Right cardiac atrium (tissue), 5 donors: ENCODE data around the gene ATXN2. TPM values are rescaled to one million over a fixed set of nuclear protein-coding genes. Genes with fewer than 3 reads are reported as not detected.

Experiments
- ATAC-seq, 2 donors: fragments of 200-7000 bp; cut with Tn5 transposase; one replicate each; pipeline versions ENCODE4 v1.8.0 to v1.9.1; 2020; ENCODE audit warnings: moderate library complexity in 2 of 2, mild to moderate bottlenecking in 1 of 2
- DNase-seq, 3 donors: peaks; one replicate each; pipeline ENCODE4 v3.0.0-alpha.2; 2020
- H3K27ac ChIP-seq: one replicate; pipeline ENCODE4 v1.5.1; 2013; ENCODE audit warnings: mild to moderate bottlenecking, low read length, control low read depth, moderate library complexity
- H3K27me3 ChIP-seq: one replicate; pipeline ENCODE4 v1.6.1; 2013; ENCODE audit not compliant: control insufficient read depth, insufficient read depth
- H3K4me1 ChIP-seq: one replicate; pipeline ENCODE4 v1.6.1; 2013; ENCODE audit warnings: low read length; ENCODE audit not compliant: control insufficient read depth, insufficient read depth
- H3K4me3 ChIP-seq: one replicate; pipeline ENCODE4 v1.5.1; 2013; ENCODE audit warnings: low read length, control low read depth
- H3K9me3 ChIP-seq: one replicate; pipeline ENCODE4 v1.6.1; 2013; ENCODE audit warnings: low read length; ENCODE audit not compliant: control insufficient read depth
- WGBS: extraction: QIAGEN DNeasy Blood & Tissue Kit; methylation state at CpG from one replicate; pipeline ENCODE4 v1.1.7; 2013; 5-methylcytosine and 5-hydroxymethylcytosine counted together
- intact Hi-C, 4 donors: fragments of 100-400 bp; cut with DNase I; formaldehyde crosslinking; loops; one replicate each; pipeline versions ENCODE4 v1.11.0 to v1.14.0; 2022 to 2023
- polyA plus RNA-seq: library from polyadenylated mRNA; stranded (reverse); fragments of 200-250 nt; gene quantifications from one replicate; pipeline ENCODE4 v1.2.3, GENCODE V29; 2013
- total RNA-seq, 4 donors: library from RNA; stranded (reverse); fragmentation: NEBNext Ultra II Directional; extraction: Animal tissue kit (Norgen Biotek cat#: 25700); gene quantifications; one replicate each; pipeline ENCODE4 v1.2.1, GENCODE V29; 2021
- donor health status: healthy with polysubstance abuse.
- donor health status: DM: no; HTN: yes; CAD: no.
- donor health status: DM: no; HTN: no; CAD: no.
- donor health status: DM: no; HTN: yes; CAD: no; lungs with severe emphysema.
- donor health status: DM: yes; HTN: yes; CAD: no.

ATXN2 gene
- total and polyA plus RNA-seq, 5 donors, result 27.4 to 57.2 (median 56.8) TPM

DNA sequence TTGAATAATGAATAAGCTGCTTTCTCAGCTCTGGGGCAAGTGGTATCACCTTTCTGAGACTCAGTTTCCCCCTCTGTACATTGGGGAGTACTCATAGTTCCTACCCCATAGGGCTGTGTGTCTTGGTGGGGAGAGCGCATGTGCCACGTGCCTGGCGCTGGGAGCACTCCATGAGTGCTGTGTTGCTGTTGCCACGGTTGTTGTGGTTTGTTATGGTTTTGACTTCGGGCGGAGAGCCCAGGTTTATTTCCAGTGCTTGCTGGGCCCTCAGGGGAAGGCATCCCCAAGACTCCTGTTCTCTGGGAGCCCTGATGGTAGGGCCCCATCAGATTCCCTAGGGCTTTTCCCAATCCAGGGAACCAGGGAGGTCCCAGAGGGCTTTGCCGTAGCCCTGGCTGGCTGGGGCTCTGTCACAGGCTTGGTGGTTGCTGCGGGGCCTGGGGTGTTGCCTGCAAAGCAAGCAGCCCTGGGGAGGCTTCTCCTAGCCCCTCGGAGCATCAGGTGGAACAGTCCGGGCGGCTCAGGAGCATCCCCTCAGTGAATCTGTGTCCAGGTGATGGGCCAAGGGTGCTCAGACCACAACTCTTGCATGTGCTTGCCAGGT is 174.8 kb downstream of the ATXN2 start:
- no peak overlapping the region for H3K4me3 ChIP-seq
- DNase-seq (peak in 2 of 3 donors; percentile 53 to 61), ATAC-seq (peak in 1 of 2 donors; percentile 4)
- WGBS, result 80% methylated on average over 11 of the region's 11 CpGs
- H3K27me3 ChIP-seq, result no peaks in the 10 kb centered on the region
- no peak overlapping the region for H3K27ac ChIP-seq
- intact Hi-C loops, result no loop called here
- H3K9me3 ChIP-seq, result no peaks in the 10 kb centered on the region
- H3K4me1 ChIP-seq, result peaks cover 16% of the 10 kb centered on the region

DNA sequence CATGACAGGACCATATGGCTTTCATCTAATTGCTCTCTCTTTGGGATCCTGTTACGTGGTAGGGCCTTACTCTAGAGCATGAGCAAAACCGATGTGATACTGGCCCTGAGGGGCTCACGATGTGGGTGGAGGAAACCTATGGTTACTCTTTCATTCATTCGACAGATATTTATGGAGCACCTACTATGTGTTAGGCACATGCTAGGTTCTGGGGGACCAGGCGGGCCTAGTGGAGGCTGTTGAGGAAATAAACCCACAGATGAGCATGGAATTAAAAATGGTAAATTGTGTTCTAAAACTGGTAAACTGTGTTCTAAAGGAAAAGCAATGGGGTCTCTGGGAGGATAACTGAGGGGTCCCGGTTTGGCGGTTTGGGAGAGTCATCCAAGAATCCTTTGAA is 178.6 kb downstream of the ATXN2 start:
- intact Hi-C loops, result no loop called here
- ATAC-seq (no peak), DNase-seq (peak in 1 of 3 donors; percentile 28)
- H3K4me3 ChIP-seq, result no peak overlapping the region
- no peaks in the 10 kb centered on the region for H3K9me3 ChIP-seq
- no peak overlapping the region for H3K27ac ChIP-seq
- H3K4me1 ChIP-seq, result peaks cover 11% of the 10 kb centered on the region
- WGBS, result 92% methylated on average over 7 of the region's 7 CpGs
- no peaks in the 10 kb centered on the region for H3K27me3 ChIP-seq

DNA sequence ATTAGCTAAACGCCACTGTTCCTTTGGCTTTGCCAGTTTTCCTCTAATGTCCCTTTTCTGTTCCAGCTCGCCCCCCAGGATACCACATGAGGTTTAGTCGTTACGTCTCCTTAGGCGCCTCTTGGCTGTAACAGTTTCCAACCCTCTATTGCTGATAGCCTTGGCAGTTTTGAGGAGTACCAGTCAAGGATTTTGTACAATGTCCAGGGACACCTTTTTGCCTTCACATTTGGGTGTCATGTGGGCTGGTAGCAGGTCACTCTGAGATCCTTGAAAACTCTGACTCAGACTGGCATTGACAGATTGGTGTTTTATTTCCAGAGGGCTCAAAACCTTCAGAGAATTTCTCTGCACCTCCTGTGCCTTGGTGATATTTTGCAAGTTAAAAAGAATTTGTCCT is 179.3 kb downstream of the ATXN2 start:
- peaks cover 8% of the 10 kb centered on the region for H3K4me1 ChIP-seq

DNA sequence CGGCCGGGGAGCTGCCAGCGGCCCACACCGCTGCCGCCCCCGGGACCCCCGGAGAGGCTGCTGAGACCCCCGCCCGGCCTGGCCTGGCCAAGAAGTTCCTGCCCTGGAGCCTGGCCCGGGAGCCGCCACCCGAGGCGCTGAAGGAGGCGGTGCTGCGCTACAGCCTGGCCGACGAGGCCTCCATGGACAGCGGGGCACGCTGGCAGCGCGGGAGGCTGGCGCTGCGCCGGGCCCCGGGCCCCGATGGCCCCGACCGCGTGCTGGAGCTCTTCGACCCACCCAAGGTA is 180.6 kb downstream of the ATXN2 start:
- intact Hi-C loops, result no loop called here
- no peaks in the 10 kb centered on the region for H3K9me3 ChIP-seq
- no peak overlapping the region for H3K27ac ChIP-seq
- ATAC-seq, result no peak
- 91% methylated on average over 30 of the region's 30 CpGs for WGBS
- peak in 2 of 3 donors; percentile 47 to 55 for DNase-seq
- H3K4me1 ChIP-seq, result peaks cover 7% of the 10 kb centered on the region
- no peak overlapping the region for H3K4me3 ChIP-seq
- H3K27me3 ChIP-seq, result no peaks in the 10 kb centered on the region

More for the DNA sequence above, 179.3 kb downstream of the ATXN2 start:
- Histone ChIP-seq H3K27ac (no peak overlapping the region), H3K9me3 (no peaks in the 10 kb centered on the region), H3K27me3 (no peaks in the 10 kb centered on the region), H3K4me3 (no peak overlapping the region)
- intact Hi-C loops, result no loop called here
- DNase-seq (no peak), ATAC-seq (peak; percentile 57)
- WGBS, result 75% methylated on average over 5 of the region's 5 CpGs

DNA sequence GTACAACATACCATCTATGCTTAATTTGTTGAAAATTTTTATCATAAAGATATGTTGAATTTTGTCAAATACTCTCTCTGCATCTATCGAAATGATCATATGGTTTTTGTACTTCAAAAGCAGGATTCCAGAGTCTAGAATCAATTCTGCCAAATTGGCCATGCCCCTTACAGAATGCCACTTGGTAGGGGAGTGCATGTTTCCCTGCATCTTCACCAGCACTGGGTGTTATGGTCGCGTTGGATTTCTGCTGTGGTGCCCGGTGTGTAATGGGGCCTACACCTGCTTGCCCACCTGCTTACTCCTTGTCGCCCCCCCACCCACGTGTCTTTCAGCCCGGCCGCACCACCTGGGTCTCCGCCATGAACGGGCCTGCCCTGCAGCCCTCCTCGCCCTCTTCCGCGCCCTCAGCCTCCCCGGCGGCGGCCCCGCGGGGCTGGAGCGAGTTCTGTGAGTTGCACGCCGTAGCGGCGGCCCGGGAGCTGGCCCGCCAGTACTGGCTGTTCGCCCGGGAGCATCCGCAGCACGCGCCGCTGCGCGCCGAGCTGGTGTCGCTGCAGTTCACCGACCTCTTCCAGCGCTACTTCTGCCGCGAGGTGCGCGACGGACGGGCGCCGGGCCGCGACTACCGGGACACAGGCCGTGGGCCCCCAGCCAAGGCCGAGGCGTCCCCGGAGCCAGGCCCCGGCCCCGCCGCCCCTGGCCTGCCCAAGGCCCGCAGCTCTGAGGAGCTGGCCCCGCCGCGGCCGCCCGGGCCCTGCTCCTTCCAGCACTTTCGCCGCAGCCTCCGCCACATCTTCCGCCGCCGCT is 181.1 kb downstream of the ATXN2 start:
- Histone ChIP-seq H3K27ac (no peak overlapping the region), H3K4me1 (peaks cover 10% of the 10 kb centered on the region), H3K27me3 (no peaks in the 10 kb centered on the region), H3K9me3 (no peaks in the 10 kb centered on the region), H3K4me3 (no peak overlapping the region)
- intact Hi-C loops, result no loop called here
- ATAC-seq (peak in 1 of 2 donors; percentile 5), DNase-seq (peak in 2 of 3 donors; percentile 56 to 64)
- WGBS, result 91% methylated on average over 67 of the region's 67 CpGs

DNA sequence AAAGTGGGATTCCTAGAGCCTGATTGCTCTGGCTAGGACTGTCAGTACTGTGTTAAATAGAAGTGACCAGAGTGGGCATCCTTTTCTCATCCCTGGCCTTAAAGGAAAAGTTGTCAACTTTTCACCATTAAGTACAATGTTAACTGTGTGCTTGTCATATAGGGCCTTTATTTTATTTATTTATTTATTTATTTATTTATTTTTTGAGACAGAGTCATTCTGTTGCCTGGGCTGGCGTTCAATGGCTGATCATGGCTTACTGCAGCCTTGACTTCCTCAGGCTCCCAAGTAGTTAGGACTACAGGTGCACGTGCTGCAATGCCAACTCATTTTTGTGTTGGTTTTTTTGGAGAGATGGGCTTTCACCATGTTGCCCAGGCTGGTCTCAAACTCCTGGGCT is 181.8 kb downstream of the ATXN2 start:
- H3K4me1 ChIP-seq, result peaks cover 10% of the 10 kb centered on the region
- 90% methylated on average over 2 of the region's 2 CpGs for WGBS
- no peaks in the 10 kb centered on the region for H3K9me3 ChIP-seq
- no peak overlapping the region for H3K27ac ChIP-seq
- intact Hi-C loops, result no loop called here
- DNase-seq (no peak), ATAC-seq (no peak)
- H3K27me3 ChIP-seq, result no peaks in the 10 kb centered on the region
- no peak overlapping the region for H3K4me3 ChIP-seq

DNA sequence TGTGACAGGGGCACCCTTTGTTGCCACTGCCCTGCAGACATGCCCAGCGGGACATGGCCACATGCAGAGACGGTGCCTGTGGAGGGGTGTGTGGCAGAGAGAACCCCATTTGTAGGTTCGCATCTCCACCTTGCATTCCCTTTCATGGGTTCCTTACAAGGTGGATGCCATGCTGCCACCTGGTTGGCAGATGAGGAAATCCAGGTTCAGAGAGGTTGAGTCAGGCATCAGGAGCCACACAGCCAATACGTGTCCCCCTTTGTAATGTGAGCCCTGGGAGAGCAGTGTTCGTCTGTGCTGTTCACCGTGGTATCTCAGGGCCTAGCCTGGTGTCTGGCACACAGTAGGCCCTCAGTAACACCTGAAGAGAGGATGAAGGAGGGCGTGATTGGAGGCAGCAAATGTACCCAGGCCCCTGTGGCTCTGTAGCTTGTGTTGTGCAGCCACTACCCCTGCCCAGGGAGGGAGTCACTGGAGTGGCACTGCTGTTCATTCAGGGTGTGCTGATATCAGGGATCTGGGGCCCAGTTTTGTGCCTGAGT is 184.3 kb downstream of the ATXN2 start:
- DNase-seq (peak in 1 of 3 donors; percentile 40), ATAC-seq (no peak)
- Histone ChIP-seq H3K4me3 (no peak overlapping the region), H3K4me1 (peaks cover 29% of the 10 kb centered on the region), H3K27me3 (no peaks in the 10 kb centered on the region), H3K9me3 (no peaks in the 10 kb centered on the region), H3K27ac (no peak overlapping the region)
- 91% methylated on average over 7 of the region's 7 CpGs for WGBS
- intact Hi-C loops, result no loop called here

DNA sequence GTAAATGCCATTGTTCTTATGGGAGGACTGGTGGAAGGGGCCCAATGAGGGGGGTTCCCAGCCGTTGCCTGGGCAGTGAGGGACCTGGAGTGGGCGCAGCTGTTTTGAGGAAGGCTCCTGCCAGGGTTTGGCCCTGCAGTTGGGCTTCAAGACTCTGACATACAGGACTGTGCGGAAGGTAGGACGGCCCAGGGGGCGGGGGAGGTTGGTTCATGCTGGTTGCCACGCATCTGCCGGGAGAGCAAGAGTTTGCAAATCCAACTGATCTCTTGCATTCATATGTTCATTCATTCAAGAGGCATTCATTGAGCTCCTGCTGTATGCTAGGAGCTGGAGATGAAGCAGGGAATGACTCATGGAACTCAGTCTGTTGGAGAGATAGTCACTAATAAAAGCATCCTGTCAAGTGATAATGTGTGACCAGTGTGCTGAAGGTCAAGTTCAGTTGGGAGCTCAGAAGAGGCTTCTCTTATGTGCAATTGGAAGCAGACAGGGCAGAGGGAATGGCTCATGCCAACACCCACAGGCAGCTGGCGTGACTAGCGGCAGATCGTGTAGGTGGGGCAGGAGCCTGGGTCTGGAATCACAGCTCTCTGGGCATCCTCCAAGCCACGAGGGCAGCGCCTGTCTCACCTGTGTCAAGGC is 185.6 kb downstream of the ATXN2 start:
- H3K27ac ChIP-seq, result peak overlapping the region; percentile 87
- 58% methylated on average over 12 of the region's 12 CpGs for WGBS
- H3K9me3 ChIP-seq, result no peaks in the 10 kb centered on the region
- no peak overlapping the region for H3K4me3 ChIP-seq
- DNase-seq (peak in 2 of 3 donors; percentile 68 to 82), ATAC-seq (peak; percentile 42 to 44)
- no peaks in the 10 kb centered on the region for H3K27me3 ChIP-seq
- H3K4me1 ChIP-seq, result peaks cover 35% of the 10 kb centered on the region
- intact Hi-C loops, result no loop called here

DNA sequence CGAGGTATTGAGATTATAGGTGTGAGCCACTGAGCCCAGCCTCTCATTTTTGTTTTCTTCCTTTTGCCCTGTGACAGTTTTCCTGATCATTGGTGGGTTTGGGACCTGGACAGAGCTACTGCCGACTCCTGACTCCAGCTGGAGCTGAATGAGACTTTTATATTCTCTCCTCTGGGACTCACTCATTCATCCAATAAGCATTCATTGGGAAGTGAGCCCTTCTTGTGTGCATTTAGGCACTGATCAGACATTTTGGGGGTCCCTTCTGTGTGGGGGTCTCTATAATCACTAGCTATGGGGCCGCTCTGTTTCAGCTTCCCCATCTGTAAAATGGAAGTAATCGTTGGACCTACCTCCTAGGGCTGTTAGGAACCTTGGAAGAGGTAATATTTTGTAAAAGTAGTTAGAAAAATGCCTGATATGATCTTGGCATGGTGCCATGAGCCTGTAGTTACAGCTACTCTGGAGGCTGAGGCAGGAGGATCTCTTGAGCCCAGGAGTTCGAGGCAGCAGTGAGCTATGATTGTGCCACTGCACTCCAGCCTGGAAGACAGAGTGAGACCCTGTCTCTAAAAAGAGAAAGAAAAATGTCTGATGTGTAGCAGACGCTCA is 186.2 kb downstream of the ATXN2 start:
- intact Hi-C loops, result no loop called here
- no peaks in the 10 kb centered on the region for H3K9me3 ChIP-seq
- H3K27ac ChIP-seq, result peak overlapping the region; percentile 60
- H3K27me3 ChIP-seq, result no peaks in the 10 kb centered on the region
- no peak overlapping the region for H3K4me3 ChIP-seq
- no peak for ATAC-seq
- 54% methylated on average over 6 of the region's 6 CpGs for WGBS
- peaks cover 35% of the 10 kb centered on the region for H3K4me1 ChIP-seq
- DNase-seq, result peak in 1 of 3 donors; percentile 34

DNA sequence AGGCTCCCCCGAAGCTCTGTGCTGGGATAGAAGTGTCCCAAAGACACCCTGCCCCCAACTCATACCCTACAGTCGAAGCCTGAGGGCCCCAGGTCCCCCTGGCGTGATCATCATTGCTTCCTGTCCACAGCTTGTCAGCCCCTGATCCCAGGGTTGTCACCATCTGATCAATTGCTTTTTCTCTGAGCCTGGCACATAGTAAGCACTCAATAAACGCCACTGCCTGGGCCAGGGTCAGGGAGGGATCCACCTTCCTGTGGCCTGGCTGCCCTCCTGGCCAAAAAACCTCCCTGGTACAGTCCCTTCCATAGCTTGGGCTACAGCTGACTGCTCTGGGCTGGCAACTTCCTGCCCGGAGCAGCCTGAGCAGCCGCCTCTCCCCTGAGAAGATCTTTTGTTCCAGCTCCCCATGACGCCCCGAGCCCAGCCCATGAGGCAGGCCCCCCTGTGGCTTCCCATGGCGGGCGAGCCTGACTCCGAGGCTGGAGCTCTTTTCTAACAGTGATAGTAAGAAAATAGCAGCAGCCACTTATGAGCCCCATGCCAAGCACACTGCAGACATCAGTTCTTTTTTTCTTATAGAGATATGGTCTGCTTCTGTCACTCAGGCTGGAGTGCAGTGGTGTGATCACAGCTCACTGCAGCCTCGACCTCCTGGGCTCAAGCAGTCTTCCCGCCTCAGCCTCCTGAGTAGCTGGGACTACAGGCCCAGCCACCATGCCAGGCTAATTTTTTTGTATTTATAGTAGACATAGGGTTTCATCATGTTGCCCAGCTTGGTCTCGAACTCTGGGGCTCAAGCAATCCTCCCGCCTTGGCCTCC is 186.9 kb downstream of the ATXN2 start:
- H3K4me3 ChIP-seq, result no peak overlapping the region
- H3K27ac ChIP-seq, result peak overlapping the region; percentile 50
- intact Hi-C loops, result no loop called here
- 30% methylated on average over 15 of the region's 15 CpGs for WGBS
- DNase-seq (peak; percentile 60 to 84 (median 76)), ATAC-seq (peak; percentile 34 to 52)
- peaks cover 40% of the 10 kb centered on the region for H3K4me1 ChIP-seq
- H3K27me3 ChIP-seq, result no peaks in the 10 kb centered on the region
- no peaks in the 10 kb centered on the region for H3K9me3 ChIP-seq
